Liver (tissue), 9 donors: ENCODE measurements around the gene CYREN. TPM values are rescaled to one million over a fixed set of nuclear protein-coding genes. Genes with fewer than 3 reads are reported as not detected.

Source experiments
- DNase-seq: peaks from one replicate; pipeline ENCODE4 v3.0.0-alpha.2; 2017; ENCODE audit warnings: low spot score
- H3K27ac ChIP-seq, 2 donors: one replicate each; pipeline ENCODE4 v1.7.0; 2013; ENCODE audit warnings: inconsistent platforms in 2 of 2, low read length in 2 of 2, control low read depth in 1 of 2, low read depth in 1 of 2, mild to moderate bottlenecking in 1 of 2
- H3K27me3 ChIP-seq, 4 donors: one replicate each; pipeline versions ENCODE4 v1.6.1 to v1.7.0; 2013; ENCODE audit warnings: low read length in 3 of 4, inconsistent platforms in 1 of 4, mild to moderate bottlenecking in 1 of 4, moderate library complexity in 1 of 4; ENCODE audit not compliant: control insufficient read depth in 4 of 4, insufficient read depth in 4 of 4
- H3K36me3 ChIP-seq, 4 donors: one replicate each; pipeline versions ENCODE4 v1.6.1 to v1.7.0; 2013; ENCODE audit warnings: low read length in 3 of 4, mild to moderate bottlenecking in 3 of 4, low read depth in 1 of 4, moderate library complexity in 1 of 4; ENCODE audit not compliant: control insufficient read depth in 4 of 4, insufficient read depth in 3 of 4
- H3K4me1 ChIP-seq, 4 donors: one replicate each; pipeline versions ENCODE4 v1.6.1 to v1.7.0; 2013; ENCODE audit warnings: low read length in 3 of 4, mild to moderate bottlenecking in 3 of 4, moderate library complexity in 1 of 4; ENCODE audit not compliant: control insufficient read depth in 4 of 4, insufficient read depth in 4 of 4
- H3K4me3 ChIP-seq, 3 donors: one replicate each; pipeline versions ENCODE4 v1.6.1 to v1.7.0; 2013; ENCODE audit warnings: low read length in 3 of 3, control low read depth in 1 of 3, low read depth in 1 of 3, mild to moderate bottlenecking in 1 of 3
- H3K9ac ChIP-seq, 2 donors: one replicate each; pipeline ENCODE4 v1.7.0; 2013; ENCODE audit warnings: low read length in 2 of 2, mild to moderate bottlenecking in 2 of 2, moderate library complexity in 2 of 2, control low read depth in 1 of 2, low read depth in 1 of 2
- H3K9me3 ChIP-seq, 4 donors: one replicate each; pipeline versions ENCODE4 v1.6.1 to v1.7.0; 2013; ENCODE audit warnings: low read length in 3 of 4; ENCODE audit not compliant: control insufficient read depth in 4 of 4
- ATF3 ChIP-seq: IDR thresholded peaks from 2 replicates; pipeline ENCODE4 v1.6.1; 2016; ENCODE audit warnings: antibody characterized with exemption
- CTCF ChIP-seq: fragments of 150-350 bp; IDR thresholded peaks from 2 replicates; pipeline ENCODE4 v1.5.1; 2017; ENCODE audit warnings: improper control_type of control experiment, low read depth, low read length; ENCODE audit not compliant: missing input control
- EGR1 ChIP-seq, 2 donors: IDR thresholded peaks; 2 replicates each; pipeline ENCODE4 v1.6.1; 2016 to 2018; ENCODE audit warnings: antibody characterized with exemption in 2 of 2, low read depth in 2 of 2
- FOXA1 ChIP-seq: IDR thresholded peaks from 2 replicates; pipeline ENCODE4 v1.6.1; 2016; ENCODE audit warnings: antibody characterized with exemption
- FOXA2 ChIP-seq: IDR thresholded peaks from 2 replicates; pipeline ENCODE4 v1.6.1; 2016; ENCODE audit warnings: antibody characterized with exemption
- GABPA ChIP-seq, 2 donors: IDR thresholded peaks in 1 of 2; conservative IDR thresholded peaks in 1 of 2; 2 replicates each; pipeline ENCODE4 v1.6.1; 2016; ENCODE audit warnings: antibody characterized with exemption in 2 of 2, mild to moderate bottlenecking in 1 of 2, moderate library complexity in 1 of 2
- HNF4A ChIP-seq, 2 donors: conservative IDR thresholded peaks; 2 replicates each; pipeline ENCODE4 v1.6.1; 2016; ENCODE audit warnings: antibody characterized with exemption in 2 of 2, mild to moderate bottlenecking in 2 of 2
- HNF4G ChIP-seq: IDR thresholded peaks from 2 replicates; pipeline ENCODE4 v1.6.1; 2016; ENCODE audit warnings: antibody characterized with exemption
- JUND ChIP-seq, 2 donors: IDR thresholded peaks; 2 replicates each; pipeline ENCODE4 v1.6.1; 2016; ENCODE audit warnings: antibody characterized with exemption in 2 of 2
- MAX ChIP-seq: IDR thresholded peaks from 2 replicates; pipeline ENCODE4 v1.6.1; 2016; ENCODE audit warnings: antibody characterized with exemption
- NR2F2 ChIP-seq: IDR thresholded peaks from 2 replicates; pipeline ENCODE4 v1.6.1; 2016; ENCODE audit warnings: antibody characterized with exemption
- RAD21 ChIP-seq, 2 donors: IDR thresholded peaks; 2 replicates each; pipeline ENCODE4 v1.6.1; 2016; ENCODE audit warnings: antibody characterized with exemption in 2 of 2, mild to moderate bottlenecking in 2 of 2
- REST ChIP-seq: IDR thresholded peaks from 2 replicates; pipeline ENCODE4 v1.6.1; 2016; ENCODE audit warnings: antibody characterized with exemption, mild to moderate bottlenecking
- RXRA ChIP-seq, 2 donors: IDR thresholded peaks; 2 replicates each; pipeline ENCODE4 v1.6.1; 2017 to 2018; ENCODE audit warnings: antibody characterized with exemption in 2 of 2, mild to moderate bottlenecking in 1 of 2
- SP1 ChIP-seq: IDR thresholded peaks from 2 replicates; pipeline ENCODE4 v1.6.1; 2018; ENCODE audit warnings: antibody characterized with exemption, mild to moderate bottlenecking
- TAF1 ChIP-seq: conservative IDR thresholded peaks from 2 replicates; pipeline ENCODE4 v1.6.1; 2016; ENCODE audit warnings: antibody characterized with exemption, mild to moderate bottlenecking
- YY1 ChIP-seq: IDR thresholded peaks from 2 replicates; pipeline ENCODE4 v1.6.1; 2016; ENCODE audit warnings: antibody characterized with exemption, mild to moderate bottlenecking
- ZBTB33 ChIP-seq: IDR thresholded peaks from 2 replicates; pipeline ENCODE4 v1.6.1; 2016; ENCODE audit warnings: antibody characterized with exemption
- WGBS: extraction: QIAGEN DNeasy Blood & Tissue Kit; methylation state at CpG from one replicate; pipeline ENCODE4 v1.1.7; 2013; 5-methylcytosine and 5-hydroxymethylcytosine counted together
- polyA plus RNA-seq, 2 donors: library from polyadenylated mRNA; stranded (reverse) in 1 of 2; unstranded in 1 of 2; fragments of 200-250 nt in 1 of 2; fragments of >200 nt in 1 of 2; fragmentation: Nextera tagmentation in 1 of 2; extraction: Ambion mirVana in 1 of 2; gene quantifications; one replicate each; pipeline versions ENCODE4 v1.2.1 to v1.2.3, GENCODE V29; 2013 to 2015
- total RNA-seq, 2 donors: library from RNA; depleted of rRNA; stranded (reverse); fragments of >200 nt; gene quantifications; one replicate each; pipeline ENCODE4 v1.2.3, GENCODE V29; 2014
- donor health status: healthy.
- donor health status: healthy.
- donor health status: healthy.
- donor health status: healthy.
- donor health status: healthy.

The CYREN gene
- total and polyA plus RNA-seq, 4 donors: 13.2 to 20.3 (median 16.0) TPM

GRCh38 chr7:135215698-135216097 lies 45.2 kb upstream of the CYREN start:
- no peak for DNase-seq
- WGBS: 87% methylated on average over 3 of the region's 3 CpGs
- no peak overlapping the region for H3K9ac ChIP-seq
- H3K27me3 ChIP-seq: no peaks in the 10 kb centered on the region
- TF ChIP-seq RXRA (IDR thresholded peaks at IDR 0.05): no peak
- no peak for TF ChIP-seq EGR1 (IDR thresholded peaks at IDR 0.05; ENCODE audit: low read depth in 2 of 2)
- no peak for TF ChIP-seq FOXA1
- TF ChIP-seq TAF1: no peak
- TF ChIP-seq MAX: no peak
- TF ChIP-seq ATF3: no peak
- no peak for TF ChIP-seq NR2F2
- TF ChIP-seq REST: no peak
- no peak for TF ChIP-seq SP1
- no peak for TF ChIP-seq HNF4A (conservative IDR thresholded peaks at IDR 0.05)
- no peak for TF ChIP-seq CTCF
- no peak for TF ChIP-seq GABPA (IDR thresholded peaks at IDR 0.05 in 1 of 2, conservative IDR thresholded peaks at IDR 0.05 in 1 of 2)
- TF ChIP-seq HNF4G: no peak
- no peak for TF ChIP-seq FOXA2
- TF ChIP-seq ZBTB33: no peak
- no peak for TF ChIP-seq RAD21 (IDR thresholded peaks at IDR 0.05)
- no peak for TF ChIP-seq JUND (IDR thresholded peaks at IDR 0.05)
- TF ChIP-seq YY1: no peak
- H3K9me3 ChIP-seq: no peaks in the 10 kb centered on the region
- H3K36me3 ChIP-seq: no peaks in the 10 kb centered on the region
- H3K4me1 ChIP-seq: peaks cover 4 to 24% (median 16%) of the 10 kb centered on the region in 4 donors
- H3K27ac ChIP-seq: peak overlapping the region; percentile 10 to 64
- H3K4me3 ChIP-seq: no peak overlapping the region
